HG03378 (cell line): ENCODE measurements around the gene FLCN.

ENCODE experiments used
- ATAC-seq: cut with Tn5 transposase; IDR thresholded peaks from one replicate; pipeline ENCODE4 v1.9.1; 2021; ENCODE audit warnings: mild to moderate bottlenecking, moderate library complexity; ENCODE audit not compliant: unreplicated experiment

FLCN gene

GRCh38 chr17:17236295-17237025, 508 bp downstream of the FLCN start:
- peak; percentile 15 for ATAC-seq

- no peak for ATAC-seq
Measured at GRCh38 chr17:17235212-17236174, 1.5 kb downstream of the FLCN start.

- ATAC-seq: no peak
Measured at GRCh38 chr17:17232303-17232621, 4.7 kb downstream of the FLCN start.

- ATAC-seq: no peak
Measured at GRCh38 chr17:17231621-17232302, 5.2 kb downstream of the FLCN start.

GRCh38 chr17:17229416-17230384, 7.3 kb downstream of the FLCN start:
- ATAC-seq: no peak

- no peak for ATAC-seq
Measured at GRCh38 chr17:17228521-17229279, 8.3 kb downstream of the FLCN start.

- no peak for ATAC-seq
Measured at GRCh38 chr17:17227608-17228520, 9.1 kb downstream of the FLCN start.

- no peak for ATAC-seq
Measured at GRCh38 chr17:17226451-17227265, 10.3 kb downstream of the FLCN start.

GRCh38 chr17:17225901-17226300, 11.1 kb downstream of the FLCN start:
- ATAC-seq: no peak

- no peak for ATAC-seq
Measured at GRCh38 chr17:17224137-17224536, 12.8 kb downstream of the FLCN start.

- ATAC-seq: no peak
Measured at GRCh38 chr17:17223736-17224135, 13.2 kb downstream of the FLCN start.

GRCh38 chr17:17221329-17221728, 15.6 kb downstream of the FLCN start:
- ATAC-seq: no peak

- ATAC-seq: no peak
Measured at GRCh38 chr17:17220529-17220928, 16.4 kb downstream of the FLCN start.

GRCh38 chr17:17217995-17218394, 19.0 kb downstream of the FLCN start:
- ATAC-seq: no peak

GRCh38 chr17:17216776-17217175, 20.2 kb downstream of the FLCN start:
- no peak for ATAC-seq

- ATAC-seq: no peak
Measured at GRCh38 chr17:17216236-17216635, 20.7 kb downstream of the FLCN start.

GRCh38 chr17:17215575-17215974, 21.4 kb downstream of the FLCN start:
- no peak for ATAC-seq
